A549 (cell line): ENCODE measurements around the gene TSPEAR. TPM values are rescaled to one million over a fixed set of nuclear protein-coding genes. Genes with fewer than 3 reads are reported as not detected.

ENCODE experiments used
- ATAC-seq, 2 experiments: fragments of 200-7000 bp in 1 of 2; fragments of >200 bp in 1 of 2; cut with Nextera tagmentation in 1 of 2; cut with Tn5 transposase in 1 of 2; 3 replicates each; pipeline versions ENCODE4 v1.8.0 to v1.9.1; 2018 to 2020; ENCODE audit warnings: mild to moderate bottlenecking in 1 of 2, moderate library complexity in 1 of 2
- CTCF ChIA-PET: fragments of 300-600 bp; sonication (Branson Sonifier 250); formaldehyde crosslinking; extraction: SDS; loops from one replicate; lab custom pipeline; 2021; ENCODE audit warnings: antibody characterized with exemption, inconsistent platforms; lab: Yijun Ruan, JAX
- POLR2A ChIA-PET: fragments of 350-600 bp; formaldehyde crosslinking; extraction: SDS; loops from one replicate; lab custom pipeline; 2021; ENCODE audit warnings: antibody characterized with exemption, inconsistent platforms; lab: Yijun Ruan, JAX
- DNase-seq, 2 experiments: peaks; one replicate each; pipeline versions ENCODE4 v3.0.0 to v3.0.0-alpha.2; 2011 to 2016; ENCODE audit warnings: low read depth in 1 of 2, low spot score in 1 of 2
- FAIRE-seq: peaks from 2 replicates; lab custom pipeline; 2011; peaks lifted over from hg19 to GRCh38; lab: Jason Lieb, UNC
- H3K27ac ChIP-seq, 2 experiments: fragments of >200 bp; sonication (Bioruptor Twin); formaldehyde crosslinking; 3 replicates each; pipeline ENCODE4 v1.5.1; 2016 to 2017
- H3K4me1 ChIP-seq: fragments of >200 bp; sonication (Bioruptor Twin); formaldehyde crosslinking; 3 replicates; pipeline ENCODE4 v1.6.1; 2016
- H3K4me2 ChIP-seq: fragments of >200 bp; sonication (Bioruptor Twin); formaldehyde crosslinking; 3 replicates; pipeline ENCODE4 v1.6.1; 2016
- H3K4me3 ChIP-seq: fragments of >200 bp; sonication (Bioruptor Twin); formaldehyde crosslinking; 3 replicates; pipeline ENCODE4 v1.5.1; 2016
- H3K9me3 ChIP-seq: fragments of >200 bp; sonication (Bioruptor Twin); formaldehyde crosslinking; 3 replicates; pipeline ENCODE4 v1.6.1; 2016
- CBX8 ChIP-seq: fragments of 200-600 bp; sonication (generic); IDR thresholded peaks from 2 replicates; pipeline ENCODE4 v1.6.1; 2016
- CEBPB ChIP-seq, 2 experiments: fragments of >200 bp in 1 of 2; sonication (Bioruptor Twin) in 1 of 2; formaldehyde crosslinking in 1 of 2; IDR thresholded peaks; 2 replicates each; pipeline ENCODE4 v1.6.1; 2012 to 2016
- CHD4 ChIP-seq: fragments of 200-600 bp; sonication (generic); IDR thresholded peaks from 2 replicates; pipeline ENCODE4 v1.6.1; 2016; ENCODE audit warnings: antibody characterized with exemption, mild to moderate bottlenecking, borderline replicate concordance
- EHMT2 ChIP-seq: fragments of 200-600 bp; sonication (generic); IDR thresholded peaks from 2 replicates; pipeline ENCODE4 v1.6.1; 2016; ENCODE audit warnings: antibody characterized with exemption, low read depth, mild to moderate bottlenecking, moderate library complexity
- ESRRA ChIP-seq: fragments of 150-350 bp; IDR thresholded peaks from 2 replicates; pipeline ENCODE4 v1.6.1; 2014; ENCODE audit warnings: mild to moderate bottlenecking, low read length, borderline replicate concordance
- FOXS1 ChIP-seq: fragments of 250-450 bp; sonication (Bioruptor Pico); IDR thresholded peaks from 2 replicates; pipeline ENCODE4 v1.5.0; 2020; ENCODE audit warnings: mild to moderate bottlenecking, moderate library complexity
- GATA3 ChIP-seq: IDR thresholded peaks from 2 replicates; pipeline ENCODE4 v1.6.1; 2012; ENCODE audit warnings: borderline replicate concordance
- HDAC2 ChIP-seq: fragments of 200-600 bp; sonication (generic); IDR thresholded peaks from 2 replicates; pipeline ENCODE4 v1.6.1; 2016
- HEYL ChIP-seq: fragments of 250-450 bp; sonication (Bioruptor Pico); IDR thresholded peaks from 2 replicates; pipeline ENCODE4 v1.8.0; 2021; ENCODE audit warnings: mild to moderate bottlenecking, moderate library complexity
- HOXB13 ChIP-seq: fragments of 250-450 bp; sonication (Bioruptor Pico); IDR thresholded peaks from 2 replicates; pipeline ENCODE4 v1.5.0; 2020; ENCODE audit warnings: low read depth, mild to moderate bottlenecking, moderate library complexity
- HOXB5 ChIP-seq: fragments of 250-450 bp; sonication (Bioruptor Pico); IDR thresholded peaks from 2 replicates; pipeline ENCODE4 v1.5.0; 2020; ENCODE audit warnings: mild to moderate bottlenecking, moderate library complexity
- KDM5A ChIP-seq: fragments of 200-600 bp; sonication (generic); IDR thresholded peaks from 2 replicates; pipeline ENCODE4 v1.6.1; 2016; ENCODE audit warnings: antibody characterized with exemption, mild to moderate bottlenecking
- MAX ChIP-seq: IDR thresholded peaks from 2 replicates; pipeline ENCODE4 v1.6.1; 2012
- MYC ChIP-seq: IDR thresholded peaks from 2 replicates; pipeline ENCODE4 v1.6.1; 2012; ENCODE audit warnings: mild to moderate bottlenecking, inconsistent platforms, low read length, improper control_type of control experiment, borderline replicate concordance
- NPAS2 ChIP-seq: fragments of 250-450 bp; sonication (Bioruptor Pico); IDR thresholded peaks from 2 replicates; pipeline ENCODE4 v1.8.0; 2022; ENCODE audit warnings: mild to moderate bottlenecking, moderate library complexity, borderline replicate concordance
- NR3C1 ChIP-seq: fragments of >200 bp; sonication (Bioruptor Twin); formaldehyde crosslinking; IDR thresholded peaks from 3 replicates; pipeline ENCODE4 v1.6.1; 2017
- POLR2A ChIP-seq: IDR thresholded peaks from 2 replicates; pipeline ENCODE4 v1.6.1; 2012; ENCODE audit warnings: mild to moderate bottlenecking, low read length
- RAD21 ChIP-seq, 2 experiments: fragments of >200 bp in 1 of 2; sonication (Bioruptor Twin) in 1 of 2; formaldehyde crosslinking in 1 of 2; IDR thresholded peaks in 1 of 2; conservative IDR thresholded peaks in 1 of 2; 2 replicates in 1 of 2; 3 replicates in 1 of 2; pipeline ENCODE4 v1.6.1; 2012 to 2018; ENCODE audit warnings: inconsistent platforms in 1 of 2
- RFX5 ChIP-seq: fragments of 450-650 bp; IDR thresholded peaks from 2 replicates; pipeline ENCODE4 v1.7.1; 2014; ENCODE audit warnings: antibody characterized with exemption, mild to moderate bottlenecking, moderate library complexity
- SREBF2 ChIP-seq: fragments of 450-650 bp; IDR thresholded peaks from 2 replicates; pipeline ENCODE4 v1.6.1; 2014; ENCODE audit warnings: mild to moderate bottlenecking, moderate library complexity
- ZNF302 ChIP-seq: fragments of 250-450 bp; sonication (Bioruptor Pico); IDR thresholded peaks from 2 replicates; pipeline ENCODE4 v1.9.0; 2021; ENCODE audit warnings: inconsistent platforms, mild to moderate bottlenecking, moderate library complexity
- ZSCAN20 ChIP-seq: fragments of 250-450 bp; sonication (Bioruptor Pico); IDR thresholded peaks from 2 replicates; pipeline ENCODE4 v1.8.0; 2022; ENCODE audit warnings: mild to moderate bottlenecking, moderate library complexity
- WGBS: methylation state at CpG from one replicate; pipeline ENCODE4 v1.1.6; 2017; ENCODE audit errors: missing lambda C conversion rate; 5-methylcytosine and 5-hydroxymethylcytosine counted together
- polyA plus RNA-seq, 4 experiments: library from polyadenylated mRNA; depleted of rRNA in 3 of 4; stranded (reverse); fragments of >200 nt; fragmentation: RNase III in 1 of 4; extraction: RNeasy Plus Mini Kit Qiagen cat#74134 plus additional on column Dnase treatment in 1 of 4; gene quantifications; 2 replicates in 3 of 4; 3 replicates in 1 of 4; pipeline ENCODE4 v1.2.3, GENCODE V29; 2011 to 2017
- TF ChIP-seq, protein P1 (sequence below): fragments of >200 bp; sonication (Bioruptor Twin); formaldehyde crosslinking; IDR thresholded peaks from 3 replicates; pipeline ENCODE4 v1.6.1; 2016
- TF ChIP-seq, protein P2 (sequence below): IDR thresholded peaks from 2 replicates; pipeline ENCODE4 v1.6.1; 2012
- TF ChIP-seq, protein P3 (sequence below): fragments of 450-650 bp; IDR thresholded peaks from 2 replicates; pipeline ENCODE4 v1.6.1; 2014; ENCODE audit warnings: antibody characterized with exemption
- TF ChIP-seq, protein P4 (sequence below): fragments of >200 bp; sonication (Bioruptor Twin); formaldehyde crosslinking; IDR thresholded peaks from 3 replicates; pipeline ENCODE4 v1.5.1; 2016

TSPEAR gene
- polyA plus RNA-seq, 2 of the 4 experiments (the other 2 are of a cell fraction): not detected

DNA sequence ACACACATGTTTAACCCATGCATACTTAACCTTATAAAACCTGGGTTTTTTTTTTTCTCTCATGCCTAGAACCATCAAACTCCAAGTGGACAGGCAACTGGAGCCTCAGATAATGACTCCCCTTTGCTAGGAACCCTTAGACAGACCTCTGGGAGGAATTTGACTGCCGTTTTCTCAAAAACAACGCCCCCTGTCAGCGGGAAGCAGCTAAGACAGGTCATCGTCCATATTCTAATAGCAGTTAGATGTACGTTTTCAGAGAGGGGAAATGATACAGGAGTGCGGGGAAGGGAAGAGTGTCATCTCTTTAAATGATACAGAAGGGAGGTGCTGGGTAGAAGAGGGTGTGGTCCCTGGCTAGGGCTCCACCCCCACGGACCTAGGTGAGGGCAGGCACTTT, 221.4 kb downstream of the TSPEAR start:
- DNase-seq (no peak), ATAC-seq (no peak), FAIRE-seq (no peak)
- 46% methylated on average over 7 of the region's 7 CpGs for WGBS
- Histone ChIP-seq H3K4me1 (no peaks in the 10 kb centered on the region), H3K4me2 (no peak overlapping the region), H3K4me3 (no peak overlapping the region), H3K27ac (no peak overlapping the region), H3K9me3 (peaks cover 7% of the 10 kb centered on the region; the same call in 2 of the 3 replicates)
- TF ChIP-seq CHD4 (no peak), NR3C1 (no peak)
- ChIA-PET CTCF (interaction anchor here (0.7 to 0.8 kb wide), 2 partner anchors 207 to 230 kb away, joined by 4 read pairs; partner anchors contain the start of gene KRTAP10-12), POLR2A (no interaction called here)

GRCh38 chr21:44487831-44488230, 223.5 kb downstream of the TSPEAR start:
- Histone ChIP-seq H3K4me1 (no peaks in the 10 kb centered on the region), H3K4me2 (no peak overlapping the region), H3K4me3 (no peak overlapping the region), H3K9me3 (no peaks in the 10 kb centered on the region), H3K27ac (no peak overlapping the region)
- ATAC-seq: no peak
- peak in 1 of 2 experiments; percentile 45 for DNase-seq
- no peak for FAIRE-seq
- 29% methylated on average over 4 of the region's 4 CpGs for WGBS
- ChIA-PET CTCF (no interaction called here), POLR2A (no interaction called here)
- TF ChIP-seq FOXS1 (CRISPR knock-in tag) (no peak), NPAS2 (CRISPR knock-in tag) (no peak), ZNF302 (CRISPR knock-in tag) (no peak), HOXB5 (CRISPR knock-in tag) (no peak), ZSCAN20 (CRISPR knock-in tag) (no peak), HEYL (CRISPR knock-in tag) (no peak), RAD21 (conservative IDR thresholded peaks at IDR 0.05 in 1 of 2, IDR thresholded peaks at IDR 0.05 in 1 of 2) (peak in 1 of 2 experiments; percentile 28; a peak in 1 of 5 replicates), KDM5A (no peak), CBX8 (no peak), GATA3 (no peak), POLR2A (no peak), MYC (no peak)
- TF ChIP-seq, protein P1, sequence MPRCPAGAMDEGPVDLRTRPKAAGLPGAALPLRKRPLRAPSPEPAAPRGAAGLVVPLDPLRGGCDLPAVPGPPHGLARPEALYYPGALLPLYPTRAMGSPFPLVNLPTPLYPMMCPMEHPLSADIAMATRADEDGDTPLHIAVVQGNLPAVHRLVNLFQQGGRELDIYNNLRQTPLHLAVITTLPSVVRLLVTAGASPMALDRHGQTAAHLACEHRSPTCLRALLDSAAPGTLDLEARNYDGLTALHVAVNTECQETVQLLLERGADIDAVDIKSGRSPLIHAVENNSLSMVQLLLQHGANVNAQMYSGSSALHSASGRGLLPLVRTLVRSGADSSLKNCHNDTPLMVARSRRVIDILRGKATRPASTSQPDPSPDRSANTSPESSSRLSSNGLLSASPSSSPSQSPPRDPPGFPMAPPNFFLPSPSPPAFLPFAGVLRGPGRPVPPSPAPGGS: no peak
- TF ChIP-seq, protein P2, sequence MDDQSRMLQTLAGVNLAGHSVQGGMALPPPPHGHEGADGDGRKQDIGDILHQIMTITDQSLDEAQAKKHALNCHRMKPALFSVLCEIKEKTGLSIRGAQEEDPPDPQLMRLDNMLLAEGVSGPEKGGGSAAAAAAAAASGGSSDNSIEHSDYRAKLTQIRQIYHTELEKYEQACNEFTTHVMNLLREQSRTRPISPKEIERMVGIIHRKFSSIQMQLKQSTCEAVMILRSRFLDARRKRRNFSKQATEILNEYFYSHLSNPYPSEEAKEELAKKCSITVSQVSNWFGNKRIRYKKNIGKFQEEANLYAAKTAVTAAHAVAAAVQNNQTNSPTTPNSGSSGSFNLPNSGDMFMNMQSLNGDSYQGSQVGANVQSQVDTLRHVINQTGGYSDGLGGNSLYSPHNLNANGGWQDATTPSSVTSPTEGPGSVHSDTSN: no peak
- TF ChIP-seq, protein P3, sequence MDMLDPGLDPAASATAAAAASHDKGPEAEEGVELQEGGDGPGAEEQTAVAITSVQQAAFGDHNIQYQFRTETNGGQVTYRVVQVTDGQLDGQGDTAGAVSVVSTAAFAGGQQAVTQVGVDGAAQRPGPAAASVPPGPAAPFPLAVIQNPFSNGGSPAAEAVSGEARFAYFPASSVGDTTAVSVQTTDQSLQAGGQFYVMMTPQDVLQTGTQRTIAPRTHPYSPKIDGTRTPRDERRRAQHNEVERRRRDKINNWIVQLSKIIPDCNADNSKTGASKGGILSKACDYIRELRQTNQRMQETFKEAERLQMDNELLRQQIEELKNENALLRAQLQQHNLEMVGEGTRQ: no peak
- TF ChIP-seq, protein P4, sequence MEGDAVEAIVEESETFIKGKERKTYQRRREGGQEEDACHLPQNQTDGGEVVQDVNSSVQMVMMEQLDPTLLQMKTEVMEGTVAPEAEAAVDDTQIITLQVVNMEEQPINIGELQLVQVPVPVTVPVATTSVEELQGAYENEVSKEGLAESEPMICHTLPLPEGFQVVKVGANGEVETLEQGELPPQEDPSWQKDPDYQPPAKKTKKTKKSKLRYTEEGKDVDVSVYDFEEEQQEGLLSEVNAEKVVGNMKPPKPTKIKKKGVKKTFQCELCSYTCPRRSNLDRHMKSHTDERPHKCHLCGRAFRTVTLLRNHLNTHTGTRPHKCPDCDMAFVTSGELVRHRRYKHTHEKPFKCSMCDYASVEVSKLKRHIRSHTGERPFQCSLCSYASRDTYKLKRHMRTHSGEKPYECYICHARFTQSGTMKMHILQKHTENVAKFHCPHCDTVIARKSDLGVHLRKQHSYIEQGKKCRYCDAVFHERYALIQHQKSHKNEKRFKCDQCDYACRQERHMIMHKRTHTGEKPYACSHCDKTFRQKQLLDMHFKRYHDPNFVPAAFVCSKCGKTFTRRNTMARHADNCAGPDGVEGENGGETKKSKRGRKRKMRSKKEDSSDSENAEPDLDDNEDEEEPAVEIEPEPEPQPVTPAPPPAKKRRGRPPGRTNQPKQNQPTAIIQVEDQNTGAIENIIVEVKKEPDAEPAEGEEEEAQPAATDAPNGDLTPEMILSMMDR: peak; percentile 36

DNA sequence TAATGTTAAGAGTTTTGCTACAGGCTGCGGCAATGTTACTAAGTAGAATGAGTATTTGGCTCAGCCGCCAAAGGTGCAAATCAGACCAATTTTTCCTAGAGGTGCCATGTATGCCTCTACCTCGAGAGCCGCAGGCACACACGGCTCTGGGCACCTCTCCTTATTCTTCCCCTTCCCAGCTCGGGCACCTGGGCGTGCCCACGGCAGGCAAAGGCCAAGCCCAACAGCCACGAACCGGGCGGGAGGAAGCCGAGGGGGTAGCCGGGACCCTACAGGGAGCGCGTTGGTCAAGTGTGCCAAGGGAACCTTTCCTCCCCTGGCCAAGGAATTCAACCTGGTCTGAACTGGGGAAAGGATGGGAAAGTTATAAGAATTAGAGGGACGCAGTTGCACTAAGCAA, 225.1 kb downstream of the TSPEAR start:
- POLR2A ChIA-PET: no interaction called here
- Histone ChIP-seq H3K4me2 (peak overlapping the region; percentile 74), H3K4me1 (no peaks in the 10 kb centered on the region), H3K4me3 (peak overlapping the region; percentile 64), H3K27ac (peak overlapping the region in 1 of 2 experiments; percentile 84; a peak in 1 of 6 replicates), H3K9me3 (no peaks in the 10 kb centered on the region)
- no peak for ATAC-seq
- 81% methylated on average over 15 of the region's 16 CpGs for WGBS
- CTCF ChIA-PET: no interaction called here
- no peak for FAIRE-seq
- DNase-seq: no peak
- TF ChIP-seq, protein P1: no peak
- TF ChIP-seq NPAS2 (CRISPR knock-in tag): no peak
- TF ChIP-seq EHMT2: no peak
- TF ChIP-seq, protein P4: no peak
- no peak for TF ChIP-seq MAX
- no peak for TF ChIP-seq HEYL (CRISPR knock-in tag)
- no peak for TF ChIP-seq ESRRA
- TF ChIP-seq RFX5: no peak
- TF ChIP-seq HOXB13 (CRISPR knock-in tag): no peak
- no peak for TF ChIP-seq MYC
- no peak for TF ChIP-seq HDAC2
- TF ChIP-seq SREBF2: no peak
- no peak for TF ChIP-seq CHD4
- TF ChIP-seq CEBPB (IDR thresholded peaks at IDR 0.05): no peak
